Measurements from ENCODE around the gene GREM2.

Gene GREM2

DNA sequence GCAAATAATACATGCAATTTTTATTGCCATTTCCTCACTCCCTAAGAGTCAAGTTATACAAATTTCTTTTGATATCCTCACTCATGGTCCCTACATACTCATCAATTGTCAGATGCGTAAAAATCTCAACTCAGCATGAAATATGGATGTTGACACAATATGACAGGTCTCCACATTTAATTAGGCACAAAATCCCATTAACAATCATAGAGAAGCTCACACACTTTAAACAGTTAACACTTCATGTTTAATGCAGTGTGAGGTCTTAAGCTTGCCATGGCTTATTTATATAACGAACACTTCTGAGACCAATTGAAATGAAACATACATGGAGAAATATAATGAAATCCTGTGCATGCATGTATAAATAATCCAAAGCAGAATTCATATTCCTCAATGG, 58.6 kb downstream of the GREM2 start:
- TF ChIP-seq, protein P1, sequence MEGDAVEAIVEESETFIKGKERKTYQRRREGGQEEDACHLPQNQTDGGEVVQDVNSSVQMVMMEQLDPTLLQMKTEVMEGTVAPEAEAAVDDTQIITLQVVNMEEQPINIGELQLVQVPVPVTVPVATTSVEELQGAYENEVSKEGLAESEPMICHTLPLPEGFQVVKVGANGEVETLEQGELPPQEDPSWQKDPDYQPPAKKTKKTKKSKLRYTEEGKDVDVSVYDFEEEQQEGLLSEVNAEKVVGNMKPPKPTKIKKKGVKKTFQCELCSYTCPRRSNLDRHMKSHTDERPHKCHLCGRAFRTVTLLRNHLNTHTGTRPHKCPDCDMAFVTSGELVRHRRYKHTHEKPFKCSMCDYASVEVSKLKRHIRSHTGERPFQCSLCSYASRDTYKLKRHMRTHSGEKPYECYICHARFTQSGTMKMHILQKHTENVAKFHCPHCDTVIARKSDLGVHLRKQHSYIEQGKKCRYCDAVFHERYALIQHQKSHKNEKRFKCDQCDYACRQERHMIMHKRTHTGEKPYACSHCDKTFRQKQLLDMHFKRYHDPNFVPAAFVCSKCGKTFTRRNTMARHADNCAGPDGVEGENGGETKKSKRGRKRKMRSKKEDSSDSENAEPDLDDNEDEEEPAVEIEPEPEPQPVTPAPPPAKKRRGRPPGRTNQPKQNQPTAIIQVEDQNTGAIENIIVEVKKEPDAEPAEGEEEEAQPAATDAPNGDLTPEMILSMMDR (IDR thresholded peaks at IDR 0.05; ENCODE audit: low read depth, low read length), result no peak
- H3K4me3 ChIP-seq (replicated peaks in 1 of 2; ENCODE audit: low read depth in 2 of 2, low read length in 2 of 2), result no peak overlapping the region
- DNase-seq (ENCODE audit: low read depth in 2 of 2), result no peak

DNA sequence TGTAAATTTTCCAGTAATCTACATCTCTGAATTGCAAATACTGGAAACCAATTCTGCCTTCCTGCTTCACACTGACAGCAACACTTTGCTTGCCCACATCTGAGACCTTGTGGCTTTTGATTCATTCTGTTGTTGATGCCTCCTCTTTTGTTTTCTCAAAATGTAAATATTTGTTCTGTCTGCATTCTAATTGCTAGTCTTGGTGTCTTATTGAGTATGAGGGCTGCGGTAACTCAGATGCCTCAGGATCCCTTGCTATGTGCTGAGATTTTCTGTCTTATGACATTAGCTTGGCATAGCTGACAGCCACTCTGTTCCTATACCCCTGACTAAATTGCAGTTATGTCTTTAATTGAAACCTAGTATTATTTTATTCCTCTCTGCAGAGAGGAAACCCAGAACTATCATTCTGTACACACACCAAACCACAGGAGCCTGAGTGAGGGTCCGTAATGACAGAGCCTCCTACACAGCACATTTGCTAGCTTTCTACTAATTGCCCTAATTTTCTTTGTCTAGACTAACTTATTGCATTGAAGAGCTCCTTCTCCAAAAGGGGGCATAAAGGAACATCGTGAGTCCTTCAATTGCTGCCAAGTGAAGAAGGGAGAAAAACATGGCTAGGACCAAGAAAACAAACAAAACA, 72.1 kb downstream of the GREM2 start:
- TF ChIP-seq, protein P1 (IDR thresholded peaks at IDR 0.05; ENCODE audit: low read depth, low read length), result no peak
- H3K4me3 ChIP-seq (replicated peaks in 1 of 2; ENCODE audit: low read depth in 2 of 2, low read length in 2 of 2), result no peak overlapping the region
- DNase-seq (ENCODE audit: low read depth in 2 of 2), result no peak

DNA sequence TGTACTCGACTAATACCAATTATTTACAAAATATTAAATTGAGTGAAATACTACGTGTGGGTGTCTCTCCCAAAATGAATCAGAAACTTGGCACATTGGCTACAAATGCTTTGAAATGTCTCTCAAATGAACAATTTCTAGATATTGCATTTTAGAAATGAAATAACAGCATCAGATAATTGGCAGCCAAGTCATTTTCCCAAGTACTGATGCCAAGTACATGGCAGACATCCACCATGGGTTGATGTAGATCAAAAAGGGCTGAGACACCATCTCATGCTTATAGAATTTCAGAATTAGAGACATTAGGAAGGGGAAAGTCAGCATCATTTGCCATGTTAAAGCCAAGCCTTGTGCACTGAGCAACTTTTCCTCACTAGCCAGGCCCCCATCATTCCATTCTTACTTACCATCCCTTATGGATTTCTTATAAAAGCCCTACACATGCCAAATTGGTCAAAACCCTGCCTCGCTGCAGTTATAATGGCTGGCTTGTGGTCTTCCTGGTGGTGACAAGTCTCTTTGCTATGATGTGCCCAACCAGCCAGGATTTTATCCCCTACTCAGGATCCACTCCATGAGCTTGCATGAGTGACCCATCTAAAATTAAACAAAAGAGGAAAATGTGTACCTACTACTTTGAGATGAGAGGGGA, 73.1 kb downstream of the GREM2 start:
- TF ChIP-seq, protein P1 (IDR thresholded peaks at IDR 0.05; ENCODE audit: low read depth, low read length), result no peak
- H3K4me3 ChIP-seq (replicated peaks in 1 of 2; ENCODE audit: low read depth in 2 of 2, low read length in 2 of 2), result no peak overlapping the region
- DNase-seq (ENCODE audit: low read depth in 2 of 2), result no peak

DNA sequence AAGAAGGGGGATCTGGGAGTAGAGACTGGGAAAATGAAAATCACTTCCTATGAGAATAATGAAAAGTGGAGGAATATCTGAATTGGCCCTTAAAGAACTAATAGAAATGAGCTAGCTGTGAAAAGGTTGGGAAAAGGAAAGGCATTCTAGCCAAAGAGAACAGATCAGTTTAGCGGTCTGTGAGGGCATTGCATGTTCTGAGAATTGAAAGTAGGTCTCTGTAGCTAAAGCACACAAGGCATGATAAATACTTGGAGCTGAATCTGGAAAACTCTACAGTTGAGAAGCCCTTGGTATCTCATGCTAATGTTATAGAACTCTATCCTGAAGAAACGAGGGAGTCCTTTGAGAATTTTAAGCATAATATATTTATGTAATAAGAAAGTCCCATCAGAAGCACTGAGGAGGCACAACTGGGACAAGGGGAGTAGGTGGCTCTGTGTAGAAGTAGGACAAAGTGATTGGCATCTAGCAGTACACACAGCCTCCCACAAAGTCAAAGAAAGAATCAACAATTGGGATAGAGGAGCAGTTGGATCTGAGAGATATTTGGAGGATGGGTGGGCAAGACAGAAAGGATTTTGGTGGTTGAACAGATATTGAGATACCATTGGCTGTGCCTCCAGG, 78.7 kb downstream of the GREM2 start:
- DNase-seq (ENCODE audit: low read depth in 2 of 2), result no peak
- H3K4me3 ChIP-seq (replicated peaks in 1 of 2; ENCODE audit: low read depth in 2 of 2, low read length in 2 of 2), result no peak overlapping the region
- TF ChIP-seq, protein P1 (IDR thresholded peaks at IDR 0.05; ENCODE audit: low read depth, low read length), result no peak

DNA sequence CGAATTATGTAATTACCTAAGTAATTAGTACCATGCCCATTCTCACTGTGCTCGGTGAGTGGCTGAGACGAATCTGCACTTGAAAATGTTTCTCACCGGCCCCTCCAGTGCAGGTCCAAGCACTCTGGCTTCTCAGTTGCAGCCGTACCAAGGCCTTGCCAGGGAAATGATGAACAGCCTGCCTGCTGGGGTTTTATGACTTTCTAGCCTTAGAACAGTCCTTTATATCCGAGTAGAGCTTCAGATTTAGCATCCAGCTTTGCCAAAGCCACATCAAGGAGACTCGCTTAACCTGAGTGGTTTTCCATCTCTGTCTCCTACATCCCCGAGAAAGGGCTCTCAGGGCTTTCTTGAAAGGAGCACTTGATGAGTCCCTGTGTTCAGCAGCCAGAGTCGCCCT, 83.4 kb downstream of the GREM2 start:
- DNase-seq (ENCODE audit: low read depth in 2 of 2), result no peak
- TF ChIP-seq, protein P1 (IDR thresholded peaks at IDR 0.05; ENCODE audit: low read depth, low read length), result no peak

DNA sequence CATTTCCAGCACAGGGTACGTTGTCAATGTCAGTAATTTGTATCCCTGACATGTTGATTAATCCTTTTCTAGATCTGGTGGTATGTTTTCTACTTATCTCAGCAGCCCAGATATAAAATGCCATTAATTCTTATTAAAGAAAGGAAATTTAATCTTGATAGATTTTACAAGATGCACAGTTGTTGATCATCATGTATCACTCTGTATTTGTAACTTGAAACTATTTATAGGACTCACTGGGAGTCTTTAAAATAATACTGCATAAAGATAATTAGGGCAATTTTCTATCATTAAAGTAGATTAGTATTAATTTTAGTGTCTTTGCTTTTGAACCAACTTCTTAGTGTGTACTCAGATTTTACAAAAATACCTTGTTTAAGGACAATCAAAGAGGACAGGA, 84.9 kb downstream of the GREM2 start:
- DNase-seq (ENCODE audit: low read depth in 2 of 2), result no peak
- no peak overlapping the region for H3K4me3 ChIP-seq (replicated peaks in 1 of 2; ENCODE audit: low read depth in 2 of 2, low read length in 2 of 2)
- TF ChIP-seq, protein P1 (IDR thresholded peaks at IDR 0.05; ENCODE audit: low read depth, low read length), result no peak

More for the DNA sequence above, 83.4 kb downstream of the GREM2 start:
- H3K4me3 ChIP-seq (replicated peaks in 1 of 2; ENCODE audit: low read depth in 2 of 2, low read length in 2 of 2), result no peak overlapping the region
